ENCODE data around the gene TTC23L.

Gene TTC23L

GRCh38 chr5:34841816-34842215 lies 2.9 kb downstream of the TTC23L start:
- no peaks in the 10 kb centered on the region for H3K9me3 ChIP-seq (ENCODE audit: control insufficient read depth, low read length)
- TF ChIP-seq CTCF (IDR thresholded peaks at IDR 0.05) = no peak
- H3K27ac ChIP-seq = no peak overlapping the region
- H3K4me2 ChIP-seq (ENCODE audit: low read length) = no peak overlapping the region
- H3K79me2 ChIP-seq = no peaks in the 10 kb centered on the region
- H2AFZ ChIP-seq = no peak overlapping the region
- H3K9ac ChIP-seq = no peak overlapping the region
- H3K27me3 ChIP-seq (ENCODE audit: control insufficient read depth, insufficient read depth, low read length) = no peaks in the 10 kb centered on the region
- peaks cover 36% of the 10 kb centered on the region for H3K4me1 ChIP-seq
- no peak overlapping the region for H3K4me3 ChIP-seq (ENCODE audit: low read depth, low read length)
- H3K36me3 ChIP-seq (ENCODE audit: control insufficient read depth, insufficient read depth, low read length) = no peaks in the 10 kb centered on the region

- no peaks in the 10 kb centered on the region for H3K27me3 ChIP-seq (ENCODE audit: control insufficient read depth, insufficient read depth, low read length)
- peak overlapping the region; percentile 83 for H3K27ac ChIP-seq
- H3K9me3 ChIP-seq (ENCODE audit: control insufficient read depth, low read length) = no peaks in the 10 kb centered on the region
- H3K79me2 ChIP-seq = no peaks in the 10 kb centered on the region
- no peak for TF ChIP-seq CTCF (IDR thresholded peaks at IDR 0.05)
- H2AFZ ChIP-seq = peak overlapping the region; percentile 25
- H3K4me1 ChIP-seq = peaks cover 40% of the 10 kb centered on the region
- no peak overlapping the region for H3K4me2 ChIP-seq (ENCODE audit: low read length)
- H3K9ac ChIP-seq = no peak overlapping the region
- H3K36me3 ChIP-seq (ENCODE audit: control insufficient read depth, insufficient read depth, low read length) = no peaks in the 10 kb centered on the region
- H3K4me3 ChIP-seq (ENCODE audit: low read depth, low read length) = no peak overlapping the region
Observed at GRCh38 chr5:34842554-34842953, 3.6 kb downstream of the TTC23L start.

- Histone ChIP-seq H3K79me2 (no peaks in the 10 kb centered on the region), H3K27me3 (ENCODE audit: control insufficient read depth, insufficient read depth, low read length) (no peaks in the 10 kb centered on the region), H3K36me3 (ENCODE audit: control insufficient read depth, insufficient read depth, low read length) (no peaks in the 10 kb centered on the region), H3K9me3 (ENCODE audit: control insufficient read depth, low read length) (no peaks in the 10 kb centered on the region), H3K4me1 (peaks cover 31% of the 10 kb centered on the region), H2AFZ (peak overlapping the region; percentile 59), H3K4me2 (ENCODE audit: low read length) (no peak overlapping the region), H3K4me3 (ENCODE audit: low read depth, low read length) (no peak overlapping the region), H3K9ac (no peak overlapping the region), H3K27ac (peak overlapping the region; percentile 83)
- no peak for TF ChIP-seq CTCF (IDR thresholded peaks at IDR 0.05)
Observed at GRCh38 chr5:34843497-34843896, 4.5 kb downstream of the TTC23L start.

- H3K4me2 ChIP-seq (ENCODE audit: low read length) = no peak overlapping the region
- H3K9ac ChIP-seq = no peak overlapping the region
- H3K27me3 ChIP-seq (ENCODE audit: control insufficient read depth, insufficient read depth, low read length) = no peaks in the 10 kb centered on the region
- no peaks in the 10 kb centered on the region for H3K9me3 ChIP-seq (ENCODE audit: control insufficient read depth, low read length)
- no peak for TF ChIP-seq CTCF (IDR thresholded peaks at IDR 0.05)
- no peaks in the 10 kb centered on the region for H3K36me3 ChIP-seq (ENCODE audit: control insufficient read depth, insufficient read depth, low read length)
- H3K27ac ChIP-seq = peak overlapping the region; percentile 83
- no peaks in the 10 kb centered on the region for H3K79me2 ChIP-seq
- H2AFZ ChIP-seq = peak overlapping the region; percentile 59
- H3K4me1 ChIP-seq = peaks cover 30% of the 10 kb centered on the region
- no peak overlapping the region for H3K4me3 ChIP-seq (ENCODE audit: low read depth, low read length)
Observed at GRCh38 chr5:34844106-34844505, 5.1 kb downstream of the TTC23L start.

GRCh38 chr5:34844999-34845398 lies 6.0 kb downstream of the TTC23L start:
- H3K9ac ChIP-seq = no peak overlapping the region
- TF ChIP-seq CTCF (IDR thresholded peaks at IDR 0.05) = no peak
- H2AFZ ChIP-seq = peak overlapping the region; percentile 59
- H3K4me3 ChIP-seq (ENCODE audit: low read depth, low read length) = no peak overlapping the region
- H3K4me2 ChIP-seq (ENCODE audit: low read length) = no peak overlapping the region
- no peaks in the 10 kb centered on the region for H3K9me3 ChIP-seq (ENCODE audit: control insufficient read depth, low read length)
- no peaks in the 10 kb centered on the region for H3K36me3 ChIP-seq (ENCODE audit: control insufficient read depth, insufficient read depth, low read length)
- H3K79me2 ChIP-seq = no peaks in the 10 kb centered on the region
- H3K4me1 ChIP-seq = peaks cover 30% of the 10 kb centered on the region
- peak overlapping the region; percentile 83 for H3K27ac ChIP-seq
- H3K27me3 ChIP-seq (ENCODE audit: control insufficient read depth, insufficient read depth, low read length) = no peaks in the 10 kb centered on the region
